HL-60 (cell line): ENCODE measurements around the gene EVC.

Experiments
- DNase-seq, 2 experiments: peaks; one replicate each; pipeline ENCODE4 v3.0.0-alpha.2; 2010 to 2020; ENCODE audit warnings: low read depth in 1 of 2, low spot score in 1 of 2
- H3K27ac ChIP-seq: fragments of 250-450 bp; sonication (Bioruptor Pico); replicated peaks from 2 replicates; pipeline ENCODE4 v1.5.1; 2020; ENCODE audit warnings: mild to moderate bottlenecking, moderate library complexity
- H3K27me3 ChIP-seq: fragments of 250-450 bp; sonication (Bioruptor Pico); 2 replicates; pipeline ENCODE4 v1.5.1; 2021; ENCODE audit warnings: mild to moderate bottlenecking, moderate library complexity; ENCODE audit not compliant: insufficient read depth, poor library complexity, severe bottlenecking
- H3K4me3 ChIP-seq: replicated peaks from 2 replicates; pipeline ENCODE4 v1.5.1; 2011; ENCODE audit warnings: mild to moderate bottlenecking, control low read depth, low read length; ENCODE audit not compliant: insufficient read depth
- GABPA ChIP-seq: IDR thresholded peaks from 2 replicates; pipeline ENCODE4 v1.6.1; 2012; ENCODE audit warnings: low read depth
- POLR2AphosphoS5 ChIP-seq: IDR thresholded peaks from 2 replicates; pipeline ENCODE4 v1.6.1; 2012; ENCODE audit warnings: low read depth
- SPI1 ChIP-seq: IDR thresholded peaks from 2 replicates; pipeline ENCODE4 v1.6.1; 2012; ENCODE audit warnings: low read depth, mild to moderate bottlenecking, borderline replicate concordance
- TF ChIP-seq, protein P1 (sequence below): IDR thresholded peaks from 2 replicates; pipeline ENCODE4 v1.6.1; 2012; ENCODE audit warnings: low read depth; ENCODE audit not compliant: insufficient replicate concordance
- TF ChIP-seq, protein P2 (sequence below): IDR thresholded peaks from one replicate; pipeline ENCODE4 v1.5.1; 2011; ENCODE audit warnings: low read length, control low read depth, inconsistent platforms; ENCODE audit not compliant: insufficient read depth

EVC gene

DNA sequence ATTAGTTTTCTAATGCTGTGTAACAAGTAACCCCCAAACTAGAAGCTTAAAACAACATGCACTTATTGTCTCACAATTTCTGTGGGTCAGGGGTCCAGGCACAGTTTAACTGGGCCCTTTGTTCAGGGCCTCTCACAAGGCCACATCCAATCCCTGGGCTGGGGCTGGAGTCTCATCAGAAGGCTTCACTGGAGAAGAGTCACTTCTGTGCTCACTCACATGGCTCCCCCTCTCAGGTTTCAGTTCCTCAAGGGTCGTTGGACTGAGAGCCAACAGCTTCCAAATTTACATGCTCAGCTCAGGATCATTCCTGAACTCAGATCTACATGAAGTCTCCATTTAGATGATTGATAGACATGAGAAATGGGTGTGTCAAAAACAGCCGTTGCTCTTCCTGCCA lies 77.1 kb downstream of the EVC start:
- no peak for DNase-seq
- Histone ChIP-seq H3K4me3 (no peak overlapping the region), H3K27me3 (no peaks in the 10 kb centered on the region), H3K27ac (no peak overlapping the region)
- TF ChIP-seq SPI1 (no peak), POLR2AphosphoS5 (no peak), GABPA (no peak)
- TF ChIP-seq, protein P1, sequence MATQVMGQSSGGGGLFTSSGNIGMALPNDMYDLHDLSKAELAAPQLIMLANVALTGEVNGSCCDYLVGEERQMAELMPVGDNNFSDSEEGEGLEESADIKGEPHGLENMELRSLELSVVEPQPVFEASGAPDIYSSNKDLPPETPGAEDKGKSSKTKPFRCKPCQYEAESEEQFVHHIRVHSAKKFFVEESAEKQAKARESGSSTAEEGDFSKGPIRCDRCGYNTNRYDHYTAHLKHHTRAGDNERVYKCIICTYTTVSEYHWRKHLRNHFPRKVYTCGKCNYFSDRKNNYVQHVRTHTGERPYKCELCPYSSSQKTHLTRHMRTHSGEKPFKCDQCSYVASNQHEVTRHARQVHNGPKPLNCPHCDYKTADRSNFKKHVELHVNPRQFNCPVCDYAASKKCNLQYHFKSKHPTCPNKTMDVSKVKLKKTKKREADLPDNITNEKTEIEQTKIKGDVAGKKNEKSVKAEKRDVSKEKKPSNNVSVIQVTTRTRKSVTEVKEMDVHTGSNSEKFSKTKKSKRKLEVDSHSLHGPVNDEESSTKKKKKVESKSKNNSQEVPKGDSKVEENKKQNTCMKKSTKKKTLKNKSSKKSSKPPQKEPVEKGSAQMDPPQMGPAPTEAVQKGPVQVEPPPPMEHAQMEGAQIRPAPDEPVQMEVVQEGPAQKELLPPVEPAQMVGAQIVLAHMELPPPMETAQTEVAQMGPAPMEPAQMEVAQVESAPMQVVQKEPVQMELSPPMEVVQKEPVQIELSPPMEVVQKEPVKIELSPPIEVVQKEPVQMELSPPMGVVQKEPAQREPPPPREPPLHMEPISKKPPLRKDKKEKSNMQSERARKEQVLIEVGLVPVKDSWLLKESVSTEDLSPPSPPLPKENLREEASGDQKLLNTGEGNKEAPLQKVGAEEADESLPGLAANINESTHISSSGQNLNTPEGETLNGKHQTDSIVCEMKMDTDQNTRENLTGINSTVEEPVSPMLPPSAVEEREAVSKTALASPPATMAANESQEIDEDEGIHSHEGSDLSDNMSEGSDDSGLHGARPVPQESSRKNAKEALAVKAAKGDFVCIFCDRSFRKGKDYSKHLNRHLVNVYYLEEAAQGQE = no peak
- TF ChIP-seq, protein P2, sequence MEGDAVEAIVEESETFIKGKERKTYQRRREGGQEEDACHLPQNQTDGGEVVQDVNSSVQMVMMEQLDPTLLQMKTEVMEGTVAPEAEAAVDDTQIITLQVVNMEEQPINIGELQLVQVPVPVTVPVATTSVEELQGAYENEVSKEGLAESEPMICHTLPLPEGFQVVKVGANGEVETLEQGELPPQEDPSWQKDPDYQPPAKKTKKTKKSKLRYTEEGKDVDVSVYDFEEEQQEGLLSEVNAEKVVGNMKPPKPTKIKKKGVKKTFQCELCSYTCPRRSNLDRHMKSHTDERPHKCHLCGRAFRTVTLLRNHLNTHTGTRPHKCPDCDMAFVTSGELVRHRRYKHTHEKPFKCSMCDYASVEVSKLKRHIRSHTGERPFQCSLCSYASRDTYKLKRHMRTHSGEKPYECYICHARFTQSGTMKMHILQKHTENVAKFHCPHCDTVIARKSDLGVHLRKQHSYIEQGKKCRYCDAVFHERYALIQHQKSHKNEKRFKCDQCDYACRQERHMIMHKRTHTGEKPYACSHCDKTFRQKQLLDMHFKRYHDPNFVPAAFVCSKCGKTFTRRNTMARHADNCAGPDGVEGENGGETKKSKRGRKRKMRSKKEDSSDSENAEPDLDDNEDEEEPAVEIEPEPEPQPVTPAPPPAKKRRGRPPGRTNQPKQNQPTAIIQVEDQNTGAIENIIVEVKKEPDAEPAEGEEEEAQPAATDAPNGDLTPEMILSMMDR = no peak

DNA sequence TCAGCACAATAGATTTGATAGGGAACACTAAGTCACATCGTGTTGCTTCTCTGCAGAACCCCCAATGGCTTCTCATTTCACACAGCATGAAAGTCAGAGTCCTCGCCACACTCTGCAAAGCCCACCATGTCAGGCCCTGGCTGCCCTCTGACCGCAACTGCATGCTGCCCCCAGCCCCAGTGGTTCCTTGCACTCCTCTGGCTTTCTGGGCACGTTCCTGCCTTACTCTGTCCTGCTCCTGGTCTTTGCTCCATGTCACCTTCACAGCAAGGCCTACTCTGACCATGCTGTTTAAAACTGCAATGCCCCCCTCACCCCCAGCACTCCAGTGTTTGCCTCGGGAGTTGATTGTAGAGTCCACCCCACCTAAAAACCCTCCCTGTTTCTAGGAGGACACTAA lies 78.1 kb downstream of the EVC start:
- TF ChIP-seq, protein P2 = no peak
- no peak for TF ChIP-seq SPI1
- TF ChIP-seq GABPA = no peak
- no peak for TF ChIP-seq POLR2AphosphoS5
- TF ChIP-seq, protein P1 = no peak
- H3K4me3 ChIP-seq = no peak overlapping the region
- no peak overlapping the region for H3K27ac ChIP-seq
- no peak for DNase-seq
- H3K27me3 ChIP-seq = no peaks in the 10 kb centered on the region

DNA sequence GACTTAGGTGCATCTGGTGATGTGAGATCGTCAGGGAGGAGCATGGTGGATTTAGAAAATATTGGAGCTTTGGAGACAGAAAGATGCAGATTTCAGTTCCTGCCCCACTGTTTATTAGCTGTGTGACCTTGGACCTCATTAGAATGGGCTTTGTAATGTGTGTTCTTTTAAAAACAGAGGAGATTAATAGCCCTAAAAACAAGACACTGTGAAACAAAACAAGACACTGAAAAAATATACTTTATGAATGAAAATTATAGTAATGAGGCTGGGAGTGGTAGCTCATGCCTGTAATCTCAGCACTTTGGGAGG lies 79.5 kb downstream of the EVC start:
- no peak overlapping the region for H3K4me3 ChIP-seq
- no peak for DNase-seq
- TF ChIP-seq, protein P1 = no peak
- TF ChIP-seq SPI1 = no peak
- TF ChIP-seq, protein P2 = no peak
- TF ChIP-seq POLR2AphosphoS5 = no peak
- no peak for TF ChIP-seq GABPA

More for the DNA sequence above, 79.5 kb downstream of the EVC start:
- Histone ChIP-seq H3K27me3 (no peaks in the 10 kb centered on the region), H3K27ac (no peak overlapping the region)
